ENCODE results near the gene VAV1. TPM values are rescaled to one million over a fixed set of nuclear protein-coding genes. Genes with fewer than 3 reads are reported as not detected.

VAV1 gene
- total RNA-seq, 1 experiment from 2014 or later, result 0.05 TPM

GRCh38 chr19:6733338-6734095, 39.0 kb upstream of the VAV1 start:
- no peak overlapping the region for H3K27ac ChIP-seq (ENCODE audit: low read length)
- TF ChIP-seq, protein P1, sequence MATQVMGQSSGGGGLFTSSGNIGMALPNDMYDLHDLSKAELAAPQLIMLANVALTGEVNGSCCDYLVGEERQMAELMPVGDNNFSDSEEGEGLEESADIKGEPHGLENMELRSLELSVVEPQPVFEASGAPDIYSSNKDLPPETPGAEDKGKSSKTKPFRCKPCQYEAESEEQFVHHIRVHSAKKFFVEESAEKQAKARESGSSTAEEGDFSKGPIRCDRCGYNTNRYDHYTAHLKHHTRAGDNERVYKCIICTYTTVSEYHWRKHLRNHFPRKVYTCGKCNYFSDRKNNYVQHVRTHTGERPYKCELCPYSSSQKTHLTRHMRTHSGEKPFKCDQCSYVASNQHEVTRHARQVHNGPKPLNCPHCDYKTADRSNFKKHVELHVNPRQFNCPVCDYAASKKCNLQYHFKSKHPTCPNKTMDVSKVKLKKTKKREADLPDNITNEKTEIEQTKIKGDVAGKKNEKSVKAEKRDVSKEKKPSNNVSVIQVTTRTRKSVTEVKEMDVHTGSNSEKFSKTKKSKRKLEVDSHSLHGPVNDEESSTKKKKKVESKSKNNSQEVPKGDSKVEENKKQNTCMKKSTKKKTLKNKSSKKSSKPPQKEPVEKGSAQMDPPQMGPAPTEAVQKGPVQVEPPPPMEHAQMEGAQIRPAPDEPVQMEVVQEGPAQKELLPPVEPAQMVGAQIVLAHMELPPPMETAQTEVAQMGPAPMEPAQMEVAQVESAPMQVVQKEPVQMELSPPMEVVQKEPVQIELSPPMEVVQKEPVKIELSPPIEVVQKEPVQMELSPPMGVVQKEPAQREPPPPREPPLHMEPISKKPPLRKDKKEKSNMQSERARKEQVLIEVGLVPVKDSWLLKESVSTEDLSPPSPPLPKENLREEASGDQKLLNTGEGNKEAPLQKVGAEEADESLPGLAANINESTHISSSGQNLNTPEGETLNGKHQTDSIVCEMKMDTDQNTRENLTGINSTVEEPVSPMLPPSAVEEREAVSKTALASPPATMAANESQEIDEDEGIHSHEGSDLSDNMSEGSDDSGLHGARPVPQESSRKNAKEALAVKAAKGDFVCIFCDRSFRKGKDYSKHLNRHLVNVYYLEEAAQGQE (IDR thresholded peaks at IDR 0.05; ENCODE audit: insufficient read depth in 1 of 2, low read depth in 2 of 2, low read length in 1 of 2), result no peak
- TF ChIP-seq SIN3A (IDR thresholded peaks at IDR 0.05; ENCODE audit: borderline replicate concordance, insufficient read depth, low read depth, low read length) (no peak), TCF7L2 (IDR thresholded peaks at IDR 0.05; ENCODE audit: low read depth, low read length) (no peak), POLR2AphosphoS5 (IDR thresholded peaks at IDR 0.05; ENCODE audit: low read depth, low read length) (no peak), CTCF (IDR thresholded peaks at IDR 0.05) (no peak; the same call in 1 of the 2 replicates)
- in situ Hi-C loops (cut with HindIII; ENCODE audit: low pct_unique_long_range_greater_than_20kb, low sequenced_read_pairs), result no loop called here
- DNase-seq (ENCODE audit: low read depth, low spot score) (no peak), ATAC-seq (no peak)
- H3K27me3 ChIP-seq (ENCODE audit: control insufficient read depth, insufficient read depth, low read length), result no peaks in the 10 kb centered on the region
- H3K4me3 ChIP-seq (ENCODE audit: low read depth in 2 of 2, low read length in 2 of 2), result no peak overlapping the region
- no TSS peak for BruUV-seq (replicated peaks)
- H3K9me3 ChIP-seq (ENCODE audit: control insufficient read depth, insufficient read depth, low read depth, low read length), result no peaks in the 10 kb centered on the region
- ChIA-PET POLR2A (no interaction called here), CTCF (no interaction called here)
- intact Hi-C loops (cut with micrococcal nuclease; ENCODE audit: unreplicated experiment), result no loop called here
- H3K36me3 ChIP-seq (ENCODE audit: control insufficient read depth, insufficient read depth, low read length), result no peaks in the 10 kb centered on the region; the same call in 1 of the 2 replicates
- H3K4me1 ChIP-seq (ENCODE audit: control insufficient read depth, insufficient read depth, low read length), result peaks cover 7% of the 10 kb centered on the region

DNA sequence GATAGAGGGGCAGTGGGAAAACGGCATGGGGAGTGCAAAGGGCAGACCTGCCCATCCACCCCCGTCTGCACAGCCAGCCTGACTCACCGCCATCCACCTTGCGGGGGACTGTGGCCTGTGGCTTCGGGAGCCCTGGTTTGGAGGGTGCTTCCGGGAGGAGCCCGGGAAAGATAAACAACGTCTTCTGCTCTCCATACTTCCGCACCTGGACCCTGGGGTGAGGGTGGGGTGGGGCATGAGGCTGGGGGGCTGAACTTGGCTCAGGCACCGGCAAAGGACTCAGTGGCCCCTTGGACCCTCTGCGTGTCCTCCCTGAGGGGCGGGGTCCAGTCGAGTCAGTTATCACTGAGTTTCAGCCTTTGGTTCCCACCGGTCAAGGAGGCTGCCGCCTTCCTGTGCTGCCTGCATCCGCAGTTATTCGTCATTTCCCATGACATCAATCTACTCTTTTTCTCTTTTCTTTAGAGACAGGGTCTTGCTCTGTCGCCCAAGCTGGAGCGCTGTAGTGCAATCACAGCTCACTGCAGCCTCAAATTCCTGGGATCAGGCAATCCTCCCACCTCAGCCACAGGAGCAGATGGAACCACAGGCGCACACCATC, 38.3 kb upstream of the VAV1 start:
- DNase-seq (ENCODE audit: low read depth, low spot score), result no peak
- peaks cover 14% of the 10 kb centered on the region for H3K4me1 ChIP-seq (ENCODE audit: control insufficient read depth, insufficient read depth, low read length)
- no peaks in the 10 kb centered on the region for H3K27me3 ChIP-seq (ENCODE audit: control insufficient read depth, insufficient read depth, low read length)
- ATAC-seq, result no peak
- in situ Hi-C loops (cut with HindIII; ENCODE audit: low pct_unique_long_range_greater_than_20kb, low sequenced_read_pairs), result no loop called here
- ChIA-PET CTCF (no interaction called here), POLR2A (no interaction called here)
- TF ChIP-seq POLR2AphosphoS5 (IDR thresholded peaks at IDR 0.05; ENCODE audit: low read depth, low read length) (no peak), SIN3A (IDR thresholded peaks at IDR 0.05; ENCODE audit: borderline replicate concordance, insufficient read depth, low read depth, low read length) (no peak), CTCF (IDR thresholded peaks at IDR 0.05) (no peak), TCF7L2 (IDR thresholded peaks at IDR 0.05; ENCODE audit: low read depth, low read length) (no peak)
- no TSS peak for BruUV-seq (replicated peaks)
- no peak overlapping the region for H3K27ac ChIP-seq (ENCODE audit: low read length)
- no peaks in the 10 kb centered on the region; the same call in 1 of the 2 replicates for H3K36me3 ChIP-seq (ENCODE audit: control insufficient read depth, insufficient read depth, low read length)
- intact Hi-C loops (cut with micrococcal nuclease; ENCODE audit: unreplicated experiment), result no loop called here
- H3K4me3 ChIP-seq (ENCODE audit: low read depth in 2 of 2, low read length in 2 of 2), result no peak overlapping the region
- H3K9me3 ChIP-seq (ENCODE audit: control insufficient read depth, insufficient read depth, low read depth, low read length), result no peaks in the 10 kb centered on the region
